GOT3 (cell line): Measurements from ENCODE around the gene NR6A1.

ENCODE experiments used
- DNase-seq: peaks from one replicate; lab custom pipeline; 2025; ENCODE audit warnings: mixed read lengths; lab: John Stamatoyannopoulos, UW

Gene NR6A1

GRCh38 chr9:124658165-124659017, 112.7 kb downstream of the NR6A1 start:
- no peak for DNase-seq

DNA sequence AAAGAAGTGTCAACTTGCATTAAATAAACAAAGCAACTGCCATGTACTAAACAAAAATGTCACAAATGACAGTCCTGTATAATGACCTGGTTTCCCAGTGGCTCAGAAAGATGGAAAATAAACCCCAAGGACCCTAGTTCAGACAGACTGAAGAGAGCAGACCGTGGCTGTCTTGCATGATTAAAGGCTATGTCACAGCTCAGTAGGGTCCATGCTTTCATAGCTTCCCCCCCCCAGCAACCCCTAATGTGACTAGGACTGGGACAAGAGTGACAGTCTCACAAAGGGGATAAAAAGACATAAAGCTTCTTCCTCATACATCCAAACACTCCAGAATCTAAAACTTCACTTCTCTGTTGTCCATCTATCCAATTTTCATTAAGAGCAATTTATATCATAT, 113.6 kb downstream of the NR6A1 start:
- no peak for DNase-seq

- no peak for DNase-seq
These were observed 116.7 kb downstream of the NR6A1 start for GRCh38 chr9:124654431-124654830.

GRCh38 chr9:124652615-124653393, 118.3 kb downstream of the NR6A1 start:
- DNase-seq: no peak

- DNase-seq: no peak
These were observed 118.9 kb downstream of the NR6A1 start for GRCh38 chr9:124652203-124652602.

GRCh38 chr9:124645274-124645673, 125.8 kb downstream of the NR6A1 start:
- DNase-seq: no peak

GRCh38 chr9:124639637-124640036, 131.5 kb downstream of the NR6A1 start:
- no peak for DNase-seq

DNA sequence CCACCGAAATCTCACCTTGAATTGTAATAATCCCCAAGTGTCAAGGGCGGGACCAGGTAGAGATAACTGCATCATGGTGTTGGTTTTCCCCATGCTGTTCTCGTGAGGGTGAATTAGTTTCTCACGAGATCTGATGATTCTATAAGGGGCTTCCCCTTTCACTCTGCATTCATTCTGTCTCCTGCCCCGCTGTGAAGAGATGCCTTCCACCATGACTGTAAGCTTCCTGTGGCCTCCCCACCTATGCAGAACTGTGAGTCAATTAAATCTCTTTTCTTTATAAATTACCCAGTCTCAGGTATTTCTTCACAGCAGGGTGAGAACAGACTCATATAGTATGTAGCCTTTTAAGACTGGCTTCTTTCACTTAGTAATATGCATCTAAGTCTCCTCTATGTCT, 135.8 kb downstream of the NR6A1 start:
- no peak for DNase-seq

GRCh38 chr9:124632077-124632621, 139.0 kb downstream of the NR6A1 start:
- no peak for DNase-seq

- no peak for DNase-seq
These were observed 139.8 kb downstream of the NR6A1 start for GRCh38 chr9:124631326-124631725.

- no peak for DNase-seq
These were observed 141.5 kb downstream of the NR6A1 start for GRCh38 chr9:124629600-124629999.

DNA sequence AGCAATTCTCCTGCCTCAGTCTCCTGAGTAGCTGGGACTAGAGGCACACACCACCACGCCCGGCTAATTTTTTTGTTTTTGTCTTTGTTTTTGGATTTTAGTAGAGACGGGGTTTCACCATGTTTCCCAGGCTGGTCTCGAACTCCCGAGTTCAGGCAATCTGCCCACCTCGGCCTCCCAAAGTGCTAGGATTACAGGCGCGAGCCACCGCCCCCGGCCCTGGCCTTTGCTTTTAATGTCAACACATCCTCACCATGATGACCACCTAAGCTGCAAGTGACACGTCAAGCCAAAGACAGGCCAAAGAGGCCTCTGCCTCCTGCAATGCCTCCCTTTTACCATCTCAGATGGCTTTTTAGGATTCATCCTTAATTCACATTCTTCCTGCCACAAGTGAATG, 142.4 kb downstream of the NR6A1 start:
- no peak for DNase-seq

- no peak for DNase-seq
These were observed 144.8 kb downstream of the NR6A1 start for GRCh38 chr9:124626276-124626675.

DNA sequence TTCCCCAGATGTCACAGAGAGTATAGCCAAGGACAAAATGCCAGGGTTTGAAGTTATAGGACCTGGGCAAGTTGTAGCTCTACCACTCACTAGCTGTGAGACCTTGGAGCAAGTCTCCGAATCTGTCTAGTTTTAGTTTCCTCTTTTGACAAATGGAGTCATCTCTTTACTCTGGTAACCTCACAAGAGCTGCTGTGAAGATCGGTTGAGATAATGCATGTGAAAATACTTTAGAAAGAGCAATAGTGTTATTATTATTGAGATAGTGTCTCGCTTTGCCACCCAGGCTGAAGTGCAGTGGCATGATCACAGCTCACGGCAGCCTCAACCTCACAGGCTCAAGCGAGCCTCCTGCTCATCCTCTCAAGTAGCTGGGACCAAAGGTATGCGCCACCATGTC, 146.0 kb downstream of the NR6A1 start:
- DNase-seq: no peak

DNA sequence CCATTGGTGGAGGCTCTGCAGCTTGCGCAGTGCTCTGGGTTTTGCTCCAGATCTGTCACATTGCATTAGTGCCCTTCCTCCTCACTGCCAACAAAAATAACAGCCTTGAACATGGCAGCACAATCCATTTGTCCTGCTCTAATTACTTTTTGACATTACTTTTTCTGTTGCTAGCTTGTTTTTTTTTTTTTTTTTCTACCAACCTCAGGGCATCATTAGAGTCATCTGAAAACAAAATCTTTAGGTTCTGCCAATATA, 146.4 kb downstream of the NR6A1 start:
- DNase-seq: no peak

DNA sequence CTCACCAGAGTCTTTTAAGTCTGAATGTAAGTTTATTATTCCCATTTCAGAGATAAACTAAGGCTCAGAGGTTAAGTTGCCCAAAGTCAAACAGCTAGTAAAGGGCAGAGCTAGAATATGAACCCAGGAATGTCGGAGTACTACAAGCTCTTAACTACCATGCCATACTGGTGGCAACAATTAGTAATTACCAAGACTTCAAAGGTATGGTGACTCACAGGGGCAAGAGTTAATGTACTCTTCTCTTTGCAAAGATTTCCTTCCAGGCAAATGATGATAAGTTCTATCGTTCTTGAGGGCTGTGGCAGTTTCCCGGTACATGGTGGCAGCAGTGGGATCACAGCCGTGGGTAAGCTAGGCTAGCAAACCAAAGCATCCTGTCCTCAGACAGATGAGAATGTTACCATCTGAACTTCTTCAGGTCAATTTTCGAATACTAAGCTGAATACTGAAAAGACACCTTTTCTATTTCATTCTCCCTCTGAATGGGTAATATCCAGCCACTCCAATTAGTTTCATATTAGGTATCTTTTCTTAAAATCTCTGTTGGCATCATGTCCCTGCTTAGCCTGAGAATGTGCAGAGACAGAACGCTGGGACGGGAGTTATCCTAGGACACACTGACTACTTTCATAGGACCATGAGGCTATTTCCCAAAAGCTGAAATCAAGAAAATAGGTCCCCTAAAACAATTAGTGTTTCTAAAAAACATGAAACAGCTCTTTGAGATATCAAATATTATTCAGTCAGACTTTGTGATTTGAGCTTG, 147.0 kb downstream of the NR6A1 start:
- DNase-seq: no peak

DNA sequence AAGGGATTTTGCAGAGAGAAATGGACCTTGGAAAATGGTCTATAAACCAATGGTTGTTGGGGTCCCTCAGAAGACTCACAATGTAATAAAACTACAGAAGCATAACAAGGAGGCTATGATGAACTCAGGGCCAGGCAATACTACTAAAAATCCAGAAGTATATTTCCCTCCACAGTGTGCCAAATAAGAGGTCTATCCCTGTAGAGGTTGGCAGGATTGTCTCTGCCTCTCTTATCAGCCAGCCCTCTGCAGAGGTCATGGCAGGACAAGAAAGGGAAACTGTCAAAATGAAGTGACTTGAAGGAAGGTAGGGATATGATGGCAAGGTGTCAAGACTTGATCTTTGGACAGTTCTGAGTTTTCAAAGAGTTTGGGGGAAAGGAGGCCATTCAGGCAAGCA, 148.2 kb downstream of the NR6A1 start:
- no peak for DNase-seq

DNA sequence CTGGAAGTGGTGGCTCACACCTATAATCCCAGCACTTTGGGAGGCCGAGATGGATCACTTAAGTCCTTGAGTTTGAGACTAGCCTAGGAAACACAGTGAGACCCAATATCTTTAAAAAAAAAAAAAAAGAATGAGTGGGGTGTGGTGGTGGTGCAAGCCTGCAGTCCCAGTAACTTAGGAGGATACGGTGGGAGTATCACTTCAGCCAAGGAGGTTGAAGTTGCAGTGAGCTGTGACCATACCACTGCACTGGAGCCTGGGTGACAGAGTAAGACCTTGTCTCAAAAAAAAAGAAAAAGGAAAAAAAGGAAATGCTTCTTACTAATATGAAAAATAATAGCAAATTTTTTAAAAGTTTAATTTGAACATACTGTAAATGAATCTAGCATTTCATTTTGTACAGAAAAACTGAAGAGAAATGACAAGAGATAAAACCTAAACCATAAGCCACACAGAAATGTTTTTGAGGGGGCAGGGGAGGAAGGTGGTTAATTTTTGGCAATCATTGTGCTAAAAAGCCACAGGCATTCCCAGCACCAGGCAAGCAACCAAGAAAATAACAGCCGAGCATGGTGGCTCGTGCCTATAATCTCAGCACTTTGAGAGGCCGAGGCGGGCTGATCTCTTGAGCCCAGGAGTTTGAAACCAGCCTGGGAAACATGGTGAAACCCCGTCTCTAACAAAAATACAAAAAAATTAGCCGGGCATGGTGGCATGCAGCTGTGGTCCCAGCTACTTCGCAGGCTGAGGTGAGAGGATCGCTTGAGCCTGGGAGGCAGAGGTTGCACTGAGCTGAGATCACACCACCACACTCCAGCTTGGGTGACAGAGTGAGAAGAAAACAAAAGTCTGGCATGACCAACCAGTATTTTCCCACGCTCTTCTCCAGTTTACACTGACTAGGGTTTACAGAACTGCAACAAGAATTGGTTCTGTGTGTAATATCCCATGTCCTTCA, 149.5 kb downstream of the NR6A1 start:
- no peak for DNase-seq

DNA sequence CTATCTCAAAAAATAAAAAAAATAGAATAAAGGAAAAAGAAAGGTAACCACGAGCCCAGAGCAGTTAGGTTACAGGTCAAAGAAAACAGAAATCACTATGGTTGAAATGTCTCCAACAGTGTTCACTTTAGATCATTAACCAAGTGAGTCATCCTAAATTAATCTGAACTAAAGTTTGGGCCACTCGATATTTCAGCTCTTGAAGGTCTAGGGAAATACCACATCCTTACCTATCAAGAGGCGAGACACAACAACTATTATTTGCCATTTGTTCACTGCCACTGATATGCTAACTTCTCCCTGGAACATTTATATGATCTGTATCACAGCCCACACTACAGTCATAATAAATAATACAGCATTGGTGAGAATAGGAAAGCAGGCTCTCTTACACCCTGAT, 152.6 kb downstream of the NR6A1 start:
- DNase-seq: no peak

DNA sequence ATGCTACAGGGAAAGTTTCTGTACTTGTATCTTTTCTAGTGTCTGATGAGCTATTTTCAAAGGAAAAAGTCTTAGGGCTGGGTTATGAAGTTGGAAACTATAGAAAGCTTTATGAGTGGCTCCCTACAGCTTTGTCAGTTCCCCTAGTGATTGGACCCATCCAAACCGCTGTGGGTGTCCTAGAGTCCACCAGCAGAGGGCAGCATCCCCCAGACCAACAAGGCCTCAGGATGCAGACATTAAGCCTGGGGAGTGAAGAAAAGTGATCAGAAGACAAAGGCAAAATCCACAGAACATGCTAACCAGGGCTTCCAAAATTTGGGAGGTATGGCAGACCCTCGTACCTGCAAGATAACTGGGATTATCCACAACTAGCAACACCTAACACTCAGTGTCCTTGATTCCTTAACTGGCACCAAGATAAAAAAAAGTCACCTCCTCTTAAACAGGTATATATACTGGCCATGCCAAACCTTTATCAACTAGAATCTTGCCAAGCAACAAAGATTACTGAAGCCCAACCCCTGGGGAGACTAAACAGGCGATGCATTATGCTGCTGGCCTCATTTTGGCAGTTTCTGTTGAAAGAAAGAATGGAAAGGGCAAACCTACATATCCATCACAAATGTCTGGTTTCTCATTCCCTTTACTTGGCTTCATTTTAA, 153.5 kb downstream of the NR6A1 start:
- DNase-seq: no peak

DNA sequence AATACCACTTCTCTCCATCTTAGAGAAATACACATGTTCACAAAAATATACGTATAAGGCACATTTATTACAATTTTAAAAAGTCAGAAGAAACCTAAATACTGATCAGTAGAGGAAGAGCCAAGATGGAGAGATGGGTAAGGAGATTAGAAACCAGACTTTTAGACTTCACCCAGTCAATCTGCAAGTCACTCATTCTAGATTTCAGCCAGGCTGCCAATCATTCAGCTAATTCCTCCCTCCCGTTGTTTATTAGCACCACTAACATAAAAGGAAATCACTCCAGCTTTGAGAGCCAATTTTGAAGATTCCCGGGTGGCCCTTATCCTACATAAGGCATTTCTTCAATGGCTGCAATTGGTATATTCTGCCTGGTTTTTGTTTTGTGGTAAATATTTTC, 154.2 kb downstream of the NR6A1 start:
- DNase-seq: no peak
